Trophoblast cell (in vitro differentiated cells and primary cell): ENCODE data around the gene PDE6A.

Source experiments
- DNase-seq, 2 donors: peaks; one replicate each; pipeline ENCODE4 v3.0.0-alpha.2; 2016
- H2AFZ ChIP-seq: 2 replicates; pipeline ENCODE4 v1.6.1; 2013; ENCODE audit warnings: low read length, moderate library complexity, mild to moderate bottlenecking; ENCODE audit not compliant: insufficient read depth, poor library complexity
- H2AK5ac ChIP-seq: 2 replicates; pipeline ENCODE4 v1.6.1; 2013; ENCODE audit warnings: mild to moderate bottlenecking, low read length
- H2BK120ac ChIP-seq: 2 replicates; pipeline ENCODE4 v1.6.1; 2013; ENCODE audit warnings: low read length, mild to moderate bottlenecking, moderate library complexity; ENCODE audit not compliant: insufficient read depth, poor library complexity
- H2BK12ac ChIP-seq: 2 replicates; pipeline ENCODE4 v1.6.1; 2013; ENCODE audit warnings: mild to moderate bottlenecking, low read length, moderate library complexity
- H2BK5ac ChIP-seq: 2 replicates; pipeline ENCODE4 v1.6.1; 2013; ENCODE audit warnings: low read length, low read depth, moderate library complexity, mild to moderate bottlenecking; ENCODE audit not compliant: poor library complexity
- H3K14ac ChIP-seq: 2 replicates; pipeline ENCODE4 v1.6.1; 2013; ENCODE audit warnings: mild to moderate bottlenecking, low read length
- H3K18ac ChIP-seq: 2 replicates; pipeline ENCODE4 v1.6.1; 2013; ENCODE audit warnings: mild to moderate bottlenecking, low read length
- H3K23ac ChIP-seq: 2 replicates; pipeline ENCODE4 v1.6.1; 2013; ENCODE audit warnings: low read length
- H3K27ac ChIP-seq: 2 replicates; pipeline ENCODE4 v1.5.1; 2013; ENCODE audit warnings: low read depth, mild to moderate bottlenecking, inconsistent platforms, low read length, moderate library complexity
- H3K27me3 ChIP-seq: 2 replicates; pipeline ENCODE4 v1.6.1; 2013; ENCODE audit warnings: inconsistent platforms, mild to moderate bottlenecking, low read length, moderate library complexity; ENCODE audit not compliant: insufficient read depth
- H3K36me3 ChIP-seq, 2 experiments: 1 replicate in 1 of 2; 2 replicates in 1 of 2; pipeline ENCODE4 v1.6.1; 2013; ENCODE audit warnings: low read length in 2 of 2, mild to moderate bottlenecking in 2 of 2, moderate library complexity in 1 of 2; ENCODE audit not compliant: insufficient read depth in 2 of 2, control insufficient read depth in 1 of 2
- H3K4ac ChIP-seq: 2 replicates; pipeline ENCODE4 v1.6.1; 2013; ENCODE audit warnings: low read depth, mild to moderate bottlenecking, low read length, moderate library complexity
- H3K4me1 ChIP-seq, 2 experiments: 1 replicate in 1 of 2; 2 replicates in 1 of 2; pipeline ENCODE4 v1.6.1; 2013; ENCODE audit warnings: low read length in 2 of 2, mild to moderate bottlenecking in 2 of 2, moderate library complexity in 1 of 2; ENCODE audit not compliant: insufficient read depth in 2 of 2, control insufficient read depth in 1 of 2
- H3K4me2 ChIP-seq: 2 replicates; pipeline ENCODE4 v1.6.1; 2013; ENCODE audit warnings: inconsistent platforms, mild to moderate bottlenecking, low read length, moderate library complexity
- H3K4me3 ChIP-seq: 2 replicates; pipeline ENCODE4 v1.5.1; 2013; ENCODE audit warnings: mild to moderate bottlenecking, low read depth, low read length, inconsistent platforms
- H3K79me1 ChIP-seq: one replicate; pipeline ENCODE4 v1.6.1; 2013; ENCODE audit warnings: low read length
- H3K79me2 ChIP-seq: 2 replicates; pipeline ENCODE4 v1.6.1; 2013; ENCODE audit warnings: low read length, mild to moderate bottlenecking; ENCODE audit not compliant: control insufficient read depth, insufficient read depth, poor library complexity
- H3K9ac ChIP-seq: 2 replicates; pipeline ENCODE4 v1.6.1; 2013; ENCODE audit warnings: mild to moderate bottlenecking, low read length
- H3K9me3 ChIP-seq: 2 replicates; pipeline ENCODE4 v1.6.1; 2013; ENCODE audit warnings: low read depth, mild to moderate bottlenecking, control low read depth, inconsistent platforms, low read length; ENCODE audit not compliant: insufficient read depth
- H4K12ac ChIP-seq: 2 replicates; pipeline ENCODE4 v1.6.1; 2013; ENCODE audit warnings: low read depth, mild to moderate bottlenecking, low read length, moderate library complexity
- H4K8ac ChIP-seq: 2 replicates; pipeline ENCODE4 v1.6.1; 2013; ENCODE audit warnings: low read depth, mild to moderate bottlenecking, low read length, moderate library complexity
- H4K91ac ChIP-seq: one replicate; pipeline ENCODE4 v1.6.1; 2013; ENCODE audit warnings: low read depth, mild to moderate bottlenecking, low read length, moderate library complexity
- WGBS: extraction: QIAGEN DNeasy Blood & Tissue Kit; methylation state at CpG from one replicate; pipeline ENCODE4 v1.1.7; 2013; ENCODE audit warnings: missing lambda C conversion rate; ENCODE audit not compliant: insufficient read length, insufficient coverage; ENCODE audit errors: extremely low coverage; 5-methylcytosine and 5-hydroxymethylcytosine counted together

PDE6A gene

GRCh38 chr5:149831492-149831891 is 113.1 kb downstream of the PDE6A start:
- Histone ChIP-seq H3K18ac (no peak overlapping the region), H3K79me1 (peaks cover 10% of the 10 kb centered on the region), H4K12ac (no peak overlapping the region), H4K91ac (no peak overlapping the region), H3K9ac (no peak overlapping the region), H2BK12ac (no peak overlapping the region), H3K79me2 (peaks cover 4% of the 10 kb centered on the region), H3K36me3 (no peaks in the 10 kb centered on the region), H3K4ac (no peak overlapping the region), H3K9me3 (no peaks in the 10 kb centered on the region), H2AFZ (no peak overlapping the region), H3K4me1 (peaks cover 15 to 18% of the 10 kb centered on the region in 2 experiments), H3K23ac (no peak overlapping the region), H3K27me3 (no peaks in the 10 kb centered on the region), H3K27ac (no peak overlapping the region), H3K4me2 (no peak overlapping the region), H2BK5ac (no peak overlapping the region), H3K14ac (no peak overlapping the region), H3K4me3 (no peak overlapping the region), H2AK5ac (no peak overlapping the region), H4K8ac (no peak overlapping the region), H2BK120ac (no peak overlapping the region)
- peak in 1 of 2 donors; percentile 8 for DNase-seq
- no CpG with 5 or more reads among the region's 5 CpGs for WGBS

GRCh38 chr5:149830579-149830978 is 114.0 kb downstream of the PDE6A start:
- DNase-seq = no peak
- peak overlapping the region; percentile 18 for H2AK5ac ChIP-seq

GRCh38 chr5:149829954-149830353 is 114.6 kb downstream of the PDE6A start:
- H4K91ac ChIP-seq = no peak overlapping the region
- no peak overlapping the region for H3K4me3 ChIP-seq
- H2BK12ac ChIP-seq = no peak overlapping the region
- H3K9me3 ChIP-seq = no peaks in the 10 kb centered on the region
- no peak overlapping the region for H3K9ac ChIP-seq
- WGBS = no CpG with 5 or more reads among the region's 3 CpGs
- H2AFZ ChIP-seq = no peak overlapping the region
- H4K8ac ChIP-seq = no peak overlapping the region
- H3K79me1 ChIP-seq = peaks cover 10% of the 10 kb centered on the region
- no peak overlapping the region for H3K4ac ChIP-seq
- no peak overlapping the region for H2BK120ac ChIP-seq
- H3K14ac ChIP-seq = no peak overlapping the region
- no peaks in the 10 kb centered on the region for H3K36me3 ChIP-seq
- no peak overlapping the region for H3K27ac ChIP-seq
- no peak overlapping the region for H4K12ac ChIP-seq
- H3K18ac ChIP-seq = no peak overlapping the region
- peaks cover 4% of the 10 kb centered on the region for H3K79me2 ChIP-seq
- H2AK5ac ChIP-seq = no peak overlapping the region
- no peaks in the 10 kb centered on the region for H3K27me3 ChIP-seq
- H3K4me2 ChIP-seq = no peak overlapping the region
- H3K23ac ChIP-seq = no peak overlapping the region
- H3K4me1 ChIP-seq = peaks cover 15 to 18% of the 10 kb centered on the region in 2 experiments
- H2BK5ac ChIP-seq = no peak overlapping the region
- DNase-seq = no peak

More at GRCh38 chr5:149830579-149830978, 114.0 kb downstream of the PDE6A start:
- no peak overlapping the region for H4K12ac ChIP-seq
- H3K4me1 ChIP-seq = peaks cover 15 to 18% of the 10 kb centered on the region in 2 experiments
- H3K27ac ChIP-seq = no peak overlapping the region
- H4K91ac ChIP-seq = peak overlapping the region; percentile 9
- no peak overlapping the region for H2BK5ac ChIP-seq
- H3K18ac ChIP-seq = no peak overlapping the region
- no peak overlapping the region for H3K4me3 ChIP-seq
- H3K23ac ChIP-seq = no peak overlapping the region
- H3K4ac ChIP-seq = no peak overlapping the region
- H2BK12ac ChIP-seq = no peak overlapping the region
- H2AFZ ChIP-seq = no peak overlapping the region
- WGBS = no CpG with 5 or more reads among the region's 5 CpGs
- no peak overlapping the region for H3K14ac ChIP-seq
- no peaks in the 10 kb centered on the region for H3K9me3 ChIP-seq
- H3K36me3 ChIP-seq = no peaks in the 10 kb centered on the region
- no peak overlapping the region for H2BK120ac ChIP-seq
- H3K79me2 ChIP-seq = peaks cover 4% of the 10 kb centered on the region
- H3K4me2 ChIP-seq = no peak overlapping the region
- H3K79me1 ChIP-seq = peaks cover 10% of the 10 kb centered on the region
- no peak overlapping the region for H3K9ac ChIP-seq
- H4K8ac ChIP-seq = no peak overlapping the region
- H3K27me3 ChIP-seq = no peaks in the 10 kb centered on the region

GRCh38 chr5:149828161-149829011 is 116.2 kb downstream of the PDE6A start:
- H3K4ac ChIP-seq = peak overlapping the region; percentile 42
- no peaks in the 10 kb centered on the region for H3K27me3 ChIP-seq
- H3K9me3 ChIP-seq = no peaks in the 10 kb centered on the region
- peak overlapping the region; percentile 36 for H3K27ac ChIP-seq
- peak overlapping the region; percentile 99 for H2BK12ac ChIP-seq
- H2AFZ ChIP-seq = no peak overlapping the region
- H3K36me3 ChIP-seq = no peaks in the 10 kb centered on the region
- H3K79me2 ChIP-seq = peaks cover 4% of the 10 kb centered on the region
- WGBS = no CpG with 5 or more reads among the region's 11 CpGs
- H4K12ac ChIP-seq = peak overlapping the region; percentile 51
- peak overlapping the region; percentile 49 for H4K8ac ChIP-seq
- H3K18ac ChIP-seq = no peak overlapping the region
- no peak overlapping the region for H3K4me3 ChIP-seq
- H2BK120ac ChIP-seq = peak overlapping the region; percentile 88
- H3K79me1 ChIP-seq = peaks cover 10% of the 10 kb centered on the region
- peaks cover 15 to 21% of the 10 kb centered on the region in 2 experiments for H3K4me1 ChIP-seq
- no peak overlapping the region for H3K23ac ChIP-seq
- peak overlapping the region; percentile 88 for H4K91ac ChIP-seq
- peak overlapping the region; percentile 73 for H2BK5ac ChIP-seq
- no peak overlapping the region for H3K9ac ChIP-seq
- peak overlapping the region; percentile 52 for H2AK5ac ChIP-seq
- DNase-seq = peak; percentile 98 to 100
- H3K14ac ChIP-seq = peak overlapping the region; percentile 65
- H3K4me2 ChIP-seq = no peak overlapping the region
